ENCODE data around the gene STN1. TPM values are rescaled to one million over a fixed set of nuclear protein-coding genes. Genes with fewer than 3 reads are reported as not detected.

The STN1 gene
- polyA plus RNA-seq, 1 of the 3 experiments (the other 2 are of a cell fraction): 22.1 TPM

GRCh38 chr10:103854265-103854685 lies 63.7 kb downstream of the STN1 start:
- Histone ChIP-seq H4K20me1 (ENCODE audit: insufficient read depth) (no peaks in the 10 kb centered on the region), H3K9me2 (no peaks in the 10 kb centered on the region), H2AFZ (ENCODE audit: low read depth) (peak overlapping the region; percentile 48), H3K36me3 (replicated peaks in 1 of 2; ENCODE audit: control insufficient read depth in 1 of 2, insufficient read depth in 2 of 2, low read length in 1 of 2) (no peaks in the 10 kb centered on the region), H3K9ac (peak overlapping the region; percentile 69), H3K9me3 (no peaks in the 10 kb centered on the region), H3K27ac (ENCODE audit: low read depth in 2 of 2, low read length in 1 of 2) (peak overlapping the region; percentile 55 to 78), H3F3A (replicated peaks; ENCODE audit: insufficient read depth) (peaks cover 16% of the 10 kb centered on the region), H3K4me1 (ENCODE audit: control insufficient read depth in 1 of 2, insufficient read depth in 2 of 2, low read depth in 1 of 2, low read length in 1 of 2) (peaks cover 15 to 51% of the 10 kb centered on the region in 2 experiments; a peak in 3 of 4 replicates), H3K4me3 (ENCODE audit: low read depth in 2 of 2, low read length in 1 of 2) (peak overlapping the region; percentile 72 to 82), H3K79me2 (ENCODE audit: insufficient read depth) (peaks cover 39% of the 10 kb centered on the region), H3K27me3 (ENCODE audit: insufficient read depth) (no peaks in the 10 kb centered on the region), H3K4me2 (peak overlapping the region; percentile 83)
- CTCF ChIA-PET: interaction anchor here (0.9 to 9.7 kb wide), 30 partner anchors 15 to 267 kb away, joined by 3 to 169 read pairs (median 4); partner anchors contain the start of gene SFR1
- WGBS (ENCODE audit: low lambda C conversion rate): 15% methylated on average over 13 of the region's 13 CpGs
- TF ChIP-seq YY1 (IDR thresholded peaks at IDR 0.05; ENCODE audit: low read depth) (no peak), RXRA (IDR thresholded peaks at IDR 0.05; ENCODE audit: borderline replicate concordance, low read depth) (no peak), NFIC (IDR thresholded peaks at IDR 0.05; ENCODE audit: borderline replicate concordance) (no peak), RAD21 (IDR thresholded peaks at IDR 0.05; ENCODE audit: low read length) (peak; percentile 15; the same call in 1 of the 2 replicates), MXI1 (IDR thresholded peaks at IDR 0.05; ENCODE audit: low read depth, low read length) (peak; percentile 51; the same call in 1 of the 2 replicates), CTCF (IDR thresholded peaks at IDR 0.05) (0 out of 2 replicates have a peak, but pooled peaks have one; percentile 15)
- DNase-seq: no peak
- POLR2A ChIA-PET: interaction anchor here (0.7 to 1.4 kb wide), 4 partner anchors 78 to 135 kb away, joined by 3 to 5 read pairs (median 4); no protein-coding TSS in a partner anchor

DNA sequence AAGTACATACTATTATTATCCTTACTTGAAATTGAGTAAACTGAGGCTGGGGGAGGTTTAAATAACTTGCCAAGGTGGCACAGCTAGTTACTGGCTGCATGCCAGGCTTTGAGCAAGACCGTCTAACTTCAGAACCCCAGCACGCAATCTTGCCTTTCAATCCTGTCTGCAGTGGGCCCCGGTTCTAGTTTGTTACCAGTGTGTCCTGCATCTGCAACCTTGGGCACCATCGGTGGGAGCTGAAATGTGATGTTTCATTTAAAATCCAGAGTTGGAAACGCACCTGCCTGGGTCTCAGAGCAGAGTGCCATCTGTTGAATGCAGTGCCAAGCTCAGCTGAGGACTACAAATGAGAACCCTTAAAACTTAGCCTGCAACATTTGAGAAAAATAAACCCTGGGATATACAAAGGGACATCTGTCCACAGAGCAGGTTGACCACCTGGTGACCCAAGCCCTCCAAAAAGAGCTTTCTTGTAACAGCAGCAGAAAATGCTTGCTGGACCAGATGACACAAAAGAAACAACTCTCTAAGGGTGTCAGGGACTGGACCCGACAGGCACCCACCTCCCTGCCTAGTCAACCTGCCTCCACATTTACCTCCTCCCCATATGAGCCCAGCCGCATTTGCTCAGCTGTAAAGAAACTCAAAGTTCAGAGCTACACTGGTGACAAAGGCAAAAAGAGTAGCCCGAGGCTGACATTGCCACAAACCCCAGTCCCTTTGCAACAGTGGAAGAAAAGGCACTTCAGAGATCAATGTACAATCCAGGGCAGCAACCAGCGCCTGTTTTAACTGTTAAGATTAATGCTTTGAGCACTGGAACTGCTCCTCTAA lies 64.3 kb downstream of the STN1 start:
- no peak for DNase-seq
- Histone ChIP-seq H3K9me3 (no peaks in the 10 kb centered on the region), H4K20me1 (ENCODE audit: insufficient read depth) (no peaks in the 10 kb centered on the region), H3F3A (replicated peaks; ENCODE audit: insufficient read depth) (peaks cover 20% of the 10 kb centered on the region), H3K79me2 (ENCODE audit: insufficient read depth) (peaks cover 39% of the 10 kb centered on the region), H3K4me3 (ENCODE audit: low read depth in 2 of 2, low read length in 1 of 2) (peak overlapping the region; percentile 72 to 82), H3K9me2 (no peaks in the 10 kb centered on the region), H3K36me3 (replicated peaks in 1 of 2; ENCODE audit: control insufficient read depth in 1 of 2, insufficient read depth in 2 of 2, low read length in 1 of 2) (no peaks in the 10 kb centered on the region), H3K4me2 (peak overlapping the region; percentile 83), H2AFZ (ENCODE audit: low read depth) (no peak overlapping the region), H3K4me1 (ENCODE audit: control insufficient read depth in 1 of 2, insufficient read depth in 2 of 2, low read depth in 1 of 2, low read length in 1 of 2) (peaks cover 15 to 51% of the 10 kb centered on the region in 2 experiments; a peak in 3 of 4 replicates), H3K27me3 (ENCODE audit: insufficient read depth) (no peaks in the 10 kb centered on the region), H3K9ac (peak overlapping the region; percentile 69), H3K27ac (ENCODE audit: low read depth in 2 of 2, low read length in 1 of 2) (peak overlapping the region; percentile 55 to 78; a peak in 2 of 4 replicates)
- CTCF ChIA-PET: interaction anchor here (0.8 to 9.7 kb wide), 21 partner anchors 11 to 268 kb away, joined by 3 to 169 read pairs (median 6); partner anchors contain the start of gene SFR1
- TF ChIP-seq RAD21 (IDR thresholded peaks at IDR 0.05; ENCODE audit: low read length): 0 out of 2 replicates have a peak, but pooled peaks have one; percentile 7
- TF ChIP-seq, protein P1, sequence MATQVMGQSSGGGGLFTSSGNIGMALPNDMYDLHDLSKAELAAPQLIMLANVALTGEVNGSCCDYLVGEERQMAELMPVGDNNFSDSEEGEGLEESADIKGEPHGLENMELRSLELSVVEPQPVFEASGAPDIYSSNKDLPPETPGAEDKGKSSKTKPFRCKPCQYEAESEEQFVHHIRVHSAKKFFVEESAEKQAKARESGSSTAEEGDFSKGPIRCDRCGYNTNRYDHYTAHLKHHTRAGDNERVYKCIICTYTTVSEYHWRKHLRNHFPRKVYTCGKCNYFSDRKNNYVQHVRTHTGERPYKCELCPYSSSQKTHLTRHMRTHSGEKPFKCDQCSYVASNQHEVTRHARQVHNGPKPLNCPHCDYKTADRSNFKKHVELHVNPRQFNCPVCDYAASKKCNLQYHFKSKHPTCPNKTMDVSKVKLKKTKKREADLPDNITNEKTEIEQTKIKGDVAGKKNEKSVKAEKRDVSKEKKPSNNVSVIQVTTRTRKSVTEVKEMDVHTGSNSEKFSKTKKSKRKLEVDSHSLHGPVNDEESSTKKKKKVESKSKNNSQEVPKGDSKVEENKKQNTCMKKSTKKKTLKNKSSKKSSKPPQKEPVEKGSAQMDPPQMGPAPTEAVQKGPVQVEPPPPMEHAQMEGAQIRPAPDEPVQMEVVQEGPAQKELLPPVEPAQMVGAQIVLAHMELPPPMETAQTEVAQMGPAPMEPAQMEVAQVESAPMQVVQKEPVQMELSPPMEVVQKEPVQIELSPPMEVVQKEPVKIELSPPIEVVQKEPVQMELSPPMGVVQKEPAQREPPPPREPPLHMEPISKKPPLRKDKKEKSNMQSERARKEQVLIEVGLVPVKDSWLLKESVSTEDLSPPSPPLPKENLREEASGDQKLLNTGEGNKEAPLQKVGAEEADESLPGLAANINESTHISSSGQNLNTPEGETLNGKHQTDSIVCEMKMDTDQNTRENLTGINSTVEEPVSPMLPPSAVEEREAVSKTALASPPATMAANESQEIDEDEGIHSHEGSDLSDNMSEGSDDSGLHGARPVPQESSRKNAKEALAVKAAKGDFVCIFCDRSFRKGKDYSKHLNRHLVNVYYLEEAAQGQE (IDR thresholded peaks at IDR 0.05; ENCODE audit: low read depth, low read length): no peak
- POLR2A ChIA-PET: interaction anchor here (0.9 to 1.4 kb wide), 3 partner anchors 10 to 81 kb away, joined by 4 to 5 read pairs (median 4); no protein-coding TSS in a partner anchor
- WGBS (ENCODE audit: low lambda C conversion rate): 55% methylated on average over 9 of the region's 9 CpGs
